Large intestine (tissue), 12 donors: ENCODE results near the gene CCR1. TPM values are rescaled to one million over a fixed set of nuclear protein-coding genes. Genes with fewer than 3 reads are reported as not detected.
A peak's percentile ranks its signal among the peaks of the same experiment; 100 is the strongest.

Experiments
- DNase-seq, 2 donors: peaks; one replicate each; pipeline versions ENCODE4 v3.0.0 to v3.0.0-alpha.2; 2013
- H3K27ac ChIP-seq: one replicate; pipeline ENCODE4 v1.5.1; 2013; ENCODE audit warnings: low read length
- H3K27me3 ChIP-seq: 2 replicates; pipeline ENCODE4 v1.6.1; 2013; ENCODE audit warnings: low read length; ENCODE audit not compliant: control insufficient read depth, insufficient read depth
- H3K36me3 ChIP-seq: 2 replicates; pipeline ENCODE4 v1.6.1; 2013; ENCODE audit warnings: low read length; ENCODE audit not compliant: control insufficient read depth, insufficient read depth
- H3K4me1 ChIP-seq: one replicate; pipeline ENCODE4 v1.6.1; 2013; ENCODE audit warnings: low read length; ENCODE audit not compliant: control insufficient read depth, insufficient read depth
- H3K4me3 ChIP-seq: one replicate; pipeline ENCODE4 v1.5.1; 2013; ENCODE audit warnings: low read length
- H3K9me3 ChIP-seq: one replicate; pipeline ENCODE4 v1.6.1; 2013; ENCODE audit warnings: mild to moderate bottlenecking, low read depth, low read length, moderate library complexity; ENCODE audit not compliant: control insufficient read depth
- WGBS: methylation state at CpG from one replicate; pipeline ENCODE4 v1.1.5; 2013; ENCODE audit warnings: low lambda C conversion rate; ENCODE audit not compliant: insufficient coverage; 5-methylcytosine and 5-hydroxymethylcytosine counted together
- long read RNA-seq, 11 donors: transcript quantifications; one replicate each; lab custom pipeline, GENCODE V29; 2026
- polyA plus RNA-seq: library from polyadenylated mRNA; unstranded; fragments of 120-200 nt; gene quantifications from one replicate; pipeline ENCODE4 v1.2.1, GENCODE V29; 2013

Gene CCR1
- polyA plus RNA-seq, result 3.4 TPM
- long read RNA-seq, donor 1, result 0 reads
- long read RNA-seq, donor 2, partial matches to known transcripts, result 0 of 2 reads
- long read RNA-seq, donor 2, other reads (novel, unspliced or antisense), result 0 of 2 reads
- long read RNA-seq, donor 3, result 0 reads
- long read RNA-seq, donor 4, result 0 reads
- long read RNA-seq, donor 5, result 0 reads
- long read RNA-seq, donor 6, partial matches to known transcripts, result 0 of 1 reads
- long read RNA-seq, donor 6, other reads (novel, unspliced or antisense), result 0 of 1 reads
- long read RNA-seq, donor 7, partial matches to known transcripts, result 0 of 2 reads
- long read RNA-seq, donor 7, other reads (novel, unspliced or antisense), result 0 of 2 reads
- long read RNA-seq, donor 8, partial matches to known transcripts, result 0 of 4 reads
- long read RNA-seq, donor 8, other reads (novel, unspliced or antisense), result 0 of 4 reads
- long read RNA-seq, donor 9, partial matches to known transcripts, result 0 of 1 reads
- long read RNA-seq, donor 9, other reads (novel, unspliced or antisense), result 0 of 1 reads
- long read RNA-seq, donor 10, partial matches to known transcripts, result 0 of 1 reads
- long read RNA-seq, donor 10, other reads (novel, unspliced or antisense), result 0 of 1 reads
- long read RNA-seq, donor 11, partial matches to known transcripts, result 0 of 2 reads
- long read RNA-seq, donor 11, other reads (novel, unspliced or antisense), result 0 of 2 reads

DNA sequence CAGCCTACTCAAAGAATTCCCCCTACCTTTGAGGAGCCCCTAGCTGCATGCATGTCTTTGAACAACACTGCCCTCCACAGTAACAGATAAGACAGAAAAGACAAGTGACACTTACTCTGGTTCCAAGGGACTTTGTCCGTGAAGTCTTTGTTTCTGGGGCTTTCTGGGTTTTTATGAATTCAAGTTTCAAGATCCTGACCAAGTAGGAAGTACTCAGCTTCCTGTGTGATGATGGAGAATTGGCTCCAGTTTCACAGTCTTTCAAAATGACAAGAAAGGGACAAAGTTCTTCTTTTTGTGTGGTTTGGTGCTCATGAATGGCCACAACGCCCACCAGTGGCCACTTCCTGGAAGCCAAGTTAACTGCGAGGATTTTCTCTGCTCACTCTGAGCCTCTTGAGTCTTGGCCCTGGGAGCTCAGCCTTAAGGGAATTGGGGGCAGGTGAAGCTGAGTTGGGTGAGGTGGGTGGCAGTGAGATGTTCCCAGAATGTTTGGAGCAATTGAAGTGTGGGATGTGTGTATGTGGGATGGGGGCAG lies at the start of gene CCR1:
TSS of gene CCR1 (minus strand) at position 147 of the 538 bp plus-strand sequence. CDS start 4,000 bp downstream, outside the sequence.
- H3K4me1 ChIP-seq, result no peaks in the 10 kb centered on the region
- no peaks in the 10 kb centered on the region for H3K36me3 ChIP-seq
- no peaks in the 10 kb centered on the region for H3K9me3 ChIP-seq
- H3K27me3 ChIP-seq, result no peaks in the 10 kb centered on the region
- no peak within 1 kb of the TSS for H3K4me3 ChIP-seq
- no peak within 1 kb of the TSS for H3K27ac ChIP-seq
- WGBS, result no CpG with 5 or more reads among the region's 3 CpGs
- peak; percentile 26 to 44 for DNase-seq

DNA sequence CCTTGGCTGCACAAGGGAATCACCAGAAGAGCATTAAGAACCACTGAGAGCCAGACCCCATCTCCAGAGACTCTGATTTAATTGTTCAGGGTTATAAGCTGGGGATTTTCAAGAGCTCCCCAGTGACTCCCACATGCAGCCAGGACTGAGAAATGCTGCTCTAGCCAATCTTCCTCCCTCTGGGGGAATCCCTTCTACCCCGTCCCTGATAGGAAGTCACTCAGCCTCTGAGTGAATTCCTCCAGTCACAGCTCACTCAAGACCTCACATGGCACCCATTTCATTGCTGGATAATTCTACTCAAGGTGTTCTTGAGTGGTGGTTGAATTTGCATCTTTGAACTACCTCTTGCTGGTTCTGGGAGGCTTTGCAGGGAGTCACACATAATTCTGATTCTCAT lies 44.9 kb upstream of the CCR1 start:
- no peak for DNase-seq
- Histone ChIP-seq H3K27ac (no peak overlapping the region), H3K4me3 (no peak overlapping the region), H3K36me3 (no peaks in the 10 kb centered on the region), H3K4me1 (no peaks in the 10 kb centered on the region), H3K9me3 (no peaks in the 10 kb centered on the region), H3K27me3 (no peaks in the 10 kb centered on the region)
- no CpG with 5 or more reads among the region's 1 CpG for WGBS

DNA sequence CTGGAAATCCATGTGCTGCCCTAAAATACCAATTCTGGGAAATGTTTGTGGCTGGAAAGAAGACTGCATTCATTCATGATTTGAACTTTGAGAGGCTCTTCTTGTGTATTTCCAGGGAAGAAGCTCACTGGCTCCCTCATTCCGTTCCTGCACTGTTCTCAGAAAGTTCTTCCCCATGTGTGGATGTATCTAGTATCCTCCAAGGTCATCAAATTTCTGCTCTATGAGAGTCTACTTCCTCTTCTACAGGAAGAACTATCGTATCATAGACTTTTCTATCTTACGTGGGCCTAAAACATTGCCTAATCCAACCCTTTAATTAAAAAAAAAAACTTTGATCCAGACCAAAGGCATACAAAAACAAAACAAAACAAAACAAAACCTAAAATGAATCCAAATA lies 37.0 kb upstream of the CCR1 start:
- Histone ChIP-seq H3K36me3 (no peaks in the 10 kb centered on the region), H3K27ac (no peak overlapping the region), H3K4me1 (no peaks in the 10 kb centered on the region), H3K4me3 (no peak overlapping the region), H3K27me3 (peaks cover 2% of the 10 kb centered on the region), H3K9me3 (no peaks in the 10 kb centered on the region)
- no CpG with 5 or more reads among the region's 3 CpGs for WGBS
- DNase-seq, result no peak

DNA sequence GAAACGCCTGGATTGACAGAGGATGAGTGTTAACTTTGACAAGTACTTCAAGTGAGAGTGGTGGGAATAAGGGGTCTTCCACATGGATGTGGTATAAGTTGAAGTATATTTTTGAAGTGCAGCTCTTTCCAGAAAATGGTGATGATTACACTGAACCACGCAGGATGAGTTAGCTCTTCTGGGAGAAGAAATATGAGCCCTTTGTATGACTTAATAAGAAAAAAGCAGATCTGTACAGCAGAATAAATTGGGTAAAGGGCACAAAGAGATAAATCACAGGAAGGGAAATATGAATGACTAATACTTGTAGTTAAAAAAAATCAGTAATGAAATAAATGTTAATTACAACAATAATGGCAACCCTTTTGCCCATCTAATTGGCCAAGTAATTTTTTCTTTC lies 35.4 kb upstream of the CCR1 start:
- no peak for DNase-seq
- 100% methylated on average over 1 of the region's 2 CpGs for WGBS
- no peaks in the 10 kb centered on the region for H3K36me3 ChIP-seq

DNA sequence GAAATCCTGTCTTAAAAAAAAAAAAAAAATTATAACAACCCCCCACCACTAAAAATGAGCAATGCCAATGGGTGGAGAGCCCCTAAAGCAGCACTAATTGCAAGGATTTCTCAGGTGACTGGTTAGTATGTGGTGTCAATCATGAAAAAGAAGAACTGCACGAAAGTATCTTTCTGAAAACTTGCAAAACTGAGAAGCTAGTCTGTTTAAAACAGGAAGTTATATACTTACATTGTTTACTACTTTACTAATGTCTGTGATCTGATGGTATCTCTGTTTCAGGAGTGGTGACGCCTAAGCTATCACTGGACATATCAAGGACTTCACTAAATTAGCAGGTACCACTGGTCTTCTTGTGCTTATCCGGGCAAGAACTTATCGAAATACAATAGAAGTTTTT lies 34.0 kb upstream of the CCR1 start, which contains the start of gene CCR3:
TSS of gene CCR3 (plus strand) at position 341 of the 400 bp plus-strand sequence. CDS start 22,699 bp downstream, outside the sequence.
- no peak for DNase-seq
- no CpG with 5 or more reads among the region's 4 CpGs for WGBS
- Histone ChIP-seq H3K4me3 (no peak within 1 kb of the TSS), H3K27me3 (peaks cover 2% of the 10 kb centered on the region), H3K36me3 (no peaks in the 10 kb centered on the region), H3K9me3 (no peaks in the 10 kb centered on the region), H3K27ac (no peak within 1 kb of the TSS), H3K4me1 (no peaks in the 10 kb centered on the region)

More for the DNA sequence above, 35.4 kb upstream of the CCR1 start:
- no peak overlapping the region for H3K27ac ChIP-seq
- no peak overlapping the region for H3K4me3 ChIP-seq
- no peaks in the 10 kb centered on the region for H3K9me3 ChIP-seq
- peaks cover 2% of the 10 kb centered on the region for H3K27me3 ChIP-seq
- H3K4me1 ChIP-seq, result no peaks in the 10 kb centered on the region

DNA sequence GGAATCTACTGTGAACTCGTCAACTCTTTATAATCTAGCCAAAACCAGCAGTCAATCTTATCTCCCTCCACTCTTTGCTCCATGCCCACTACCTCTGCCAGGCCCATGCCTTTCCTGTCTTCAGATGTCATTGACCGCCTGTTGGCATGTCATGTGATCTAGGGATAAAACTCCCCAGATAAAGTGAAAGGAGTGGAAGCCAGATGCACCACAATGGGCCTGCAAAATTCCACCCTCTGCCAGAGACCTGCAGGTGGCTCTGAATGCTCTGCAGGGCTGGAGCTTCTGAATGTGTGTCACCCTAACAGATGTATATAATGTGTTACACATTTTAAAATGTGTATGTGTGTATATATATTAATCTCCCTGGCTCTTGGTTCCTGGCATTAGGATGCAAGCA lies 31.8 kb upstream of the CCR1 start:
- Histone ChIP-seq H3K27me3 (peaks cover 2% of the 10 kb centered on the region), H3K36me3 (no peaks in the 10 kb centered on the region), H3K4me3 (no peak overlapping the region), H3K27ac (no peak overlapping the region), H3K9me3 (no peaks in the 10 kb centered on the region), H3K4me1 (no peaks in the 10 kb centered on the region)
- no peak for DNase-seq
- 57% methylated on average over 1 of the region's 2 CpGs for WGBS

DNA sequence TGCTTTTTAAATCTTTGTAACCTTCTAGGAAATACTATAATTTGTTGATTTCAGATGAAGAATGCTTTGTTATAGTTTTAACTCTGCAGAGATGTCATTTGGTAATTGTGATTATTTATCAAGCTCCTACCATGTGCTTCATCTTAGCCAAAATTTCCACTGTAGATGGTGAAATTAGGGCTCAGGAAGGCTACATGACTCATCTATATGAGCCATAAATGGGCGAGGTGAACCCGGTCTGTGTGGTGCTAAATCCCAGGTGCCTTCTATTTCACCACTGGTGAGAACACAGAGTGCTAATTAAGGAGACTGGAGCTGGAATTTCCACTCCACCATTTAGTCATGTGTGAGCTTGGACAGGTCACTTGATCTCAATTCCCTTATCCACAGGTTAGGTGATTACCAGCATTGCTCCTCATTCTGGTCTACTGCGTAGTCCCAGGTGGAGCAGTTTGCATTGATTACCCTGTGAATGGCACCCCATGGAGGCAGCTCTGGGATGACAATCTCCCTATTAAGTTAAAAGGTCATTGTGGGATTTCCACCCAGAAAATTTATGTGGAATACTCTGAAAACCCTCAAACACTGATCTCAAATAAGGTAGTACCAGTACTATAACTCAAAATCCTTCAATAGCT lies 31.3 kb upstream of the CCR1 start:
- Histone ChIP-seq H3K27me3 (peaks cover 5% of the 10 kb centered on the region), H3K36me3 (no peaks in the 10 kb centered on the region), H3K27ac (no peak overlapping the region), H3K4me3 (no peak overlapping the region), H3K9me3 (no peaks in the 10 kb centered on the region), H3K4me1 (no peaks in the 10 kb centered on the region)
- WGBS, result no CpG with 5 or more reads among the region's 3 CpGs
- DNase-seq, result no peak

DNA sequence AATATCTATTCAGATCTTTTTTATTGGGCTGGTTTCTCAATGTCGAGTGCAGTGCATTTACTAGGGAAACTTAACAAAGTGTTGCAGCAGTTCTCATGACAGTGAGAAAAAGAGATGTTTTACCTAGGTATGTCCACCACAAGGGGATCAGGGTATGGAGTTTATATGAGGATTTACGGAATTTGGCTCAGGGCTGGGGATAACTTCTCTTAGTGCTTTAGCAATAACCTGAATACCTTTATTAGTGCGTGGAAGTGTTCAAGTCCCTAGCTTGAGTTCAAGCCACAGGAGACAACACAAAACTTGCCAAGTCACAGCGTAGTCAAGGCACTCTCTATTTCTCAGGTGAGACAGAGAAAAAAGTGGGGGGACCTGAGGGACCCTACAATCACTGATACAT lies 30.3 kb upstream of the CCR1 start:
- DNase-seq, result no peak
- H3K4me1 ChIP-seq, result no peaks in the 10 kb centered on the region

DNA sequence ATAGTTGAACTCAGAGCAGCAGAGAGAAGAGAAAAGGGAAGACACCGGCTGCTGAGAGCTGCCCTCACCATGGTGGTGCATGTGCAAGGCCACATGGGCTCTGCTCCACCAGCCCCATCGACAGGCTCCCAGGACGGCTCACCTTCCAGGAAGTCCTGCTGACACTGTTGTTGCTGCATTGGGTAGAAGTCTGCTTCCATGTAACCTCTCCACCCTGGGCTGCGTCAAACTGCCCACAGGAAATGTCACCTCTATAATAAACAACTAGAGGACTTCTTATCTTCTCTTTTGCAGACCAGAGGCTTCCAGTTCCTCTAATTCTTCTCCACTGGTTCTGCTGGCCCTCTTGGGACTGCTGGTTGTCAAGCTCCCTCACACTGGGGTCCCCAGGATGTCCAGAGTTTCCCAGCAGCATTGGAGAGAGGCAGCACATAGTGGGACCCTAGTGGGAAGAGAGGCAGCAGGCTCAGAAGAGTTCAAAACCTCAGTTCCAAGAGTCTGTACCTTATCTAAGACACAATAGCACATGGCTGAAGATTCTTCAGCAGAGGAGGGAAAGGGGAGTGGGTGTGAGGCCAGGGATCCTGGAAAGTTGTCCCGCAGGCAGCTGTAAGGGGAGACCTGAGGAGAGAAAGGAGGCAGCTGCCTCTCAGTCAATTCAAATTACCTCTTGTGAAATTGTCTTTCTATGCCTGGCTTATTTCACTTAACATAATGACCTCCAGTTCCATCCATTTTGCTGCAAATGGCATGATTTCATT lies 28.4 kb upstream of the CCR1 start:
- Histone ChIP-seq H3K36me3 (no peaks in the 10 kb centered on the region), H3K9me3 (no peaks in the 10 kb centered on the region), H3K4me3 (no peak overlapping the region), H3K4me1 (no peaks in the 10 kb centered on the region), H3K27ac (no peak overlapping the region), H3K27me3 (peaks cover 5% of the 10 kb centered on the region)
- DNase-seq, result no peak
- no CpG with 5 or more reads among the region's 5 CpGs for WGBS

More for the DNA sequence above, 30.3 kb upstream of the CCR1 start:
- whole genome bisulfite sequencing, result 100% methylated on average over 1 of the region's 4 CpGs
- no peak overlapping the region for H3K27ac ChIP-seq
- H3K27me3 ChIP-seq, result peaks cover 5% of the 10 kb centered on the region
- no peaks in the 10 kb centered on the region for H3K36me3 ChIP-seq
- H3K9me3 ChIP-seq, result no peaks in the 10 kb centered on the region
- H3K4me3 ChIP-seq, result no peak overlapping the region

DNA sequence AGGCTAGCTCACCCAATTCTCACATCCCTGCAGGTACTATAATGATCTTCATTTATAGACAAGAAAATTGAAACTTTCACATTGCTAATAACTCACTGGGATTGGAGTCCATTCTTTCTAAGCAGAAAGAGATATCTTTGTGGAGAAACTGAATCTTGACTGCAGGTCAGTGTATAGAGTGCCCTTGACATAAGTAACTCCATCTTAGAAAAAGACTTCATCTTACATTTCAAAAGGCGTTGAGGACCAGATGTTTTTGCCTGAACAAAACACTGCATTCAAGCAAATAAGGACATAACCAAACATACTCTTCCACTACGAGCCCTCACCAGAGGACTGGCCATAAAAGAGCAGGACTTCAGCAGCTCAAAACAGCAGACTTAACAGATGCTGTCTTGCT lies 27.3 kb upstream of the CCR1 start:
- Histone ChIP-seq H3K4me1 (no peaks in the 10 kb centered on the region), H3K4me3 (no peak overlapping the region)
- no CpG with 5 or more reads among the region's 2 CpGs for WGBS

More for the DNA sequence above, 27.3 kb upstream of the CCR1 start:
- DNase-seq, result no peak
- Histone ChIP-seq H3K9me3 (no peaks in the 10 kb centered on the region), H3K27ac (no peak overlapping the region), H3K36me3 (no peaks in the 10 kb centered on the region), H3K27me3 (peaks cover 6% of the 10 kb centered on the region)
